NCI-H128 (cell line): ENCODE results near the gene ULK3.

ENCODE experiments used
- DNase-seq: peaks from one replicate; lab custom pipeline; 2025; ENCODE audit not compliant: unreplicated experiment; lab: John Stamatoyannopoulos, UW

ULK3 gene

DNA sequence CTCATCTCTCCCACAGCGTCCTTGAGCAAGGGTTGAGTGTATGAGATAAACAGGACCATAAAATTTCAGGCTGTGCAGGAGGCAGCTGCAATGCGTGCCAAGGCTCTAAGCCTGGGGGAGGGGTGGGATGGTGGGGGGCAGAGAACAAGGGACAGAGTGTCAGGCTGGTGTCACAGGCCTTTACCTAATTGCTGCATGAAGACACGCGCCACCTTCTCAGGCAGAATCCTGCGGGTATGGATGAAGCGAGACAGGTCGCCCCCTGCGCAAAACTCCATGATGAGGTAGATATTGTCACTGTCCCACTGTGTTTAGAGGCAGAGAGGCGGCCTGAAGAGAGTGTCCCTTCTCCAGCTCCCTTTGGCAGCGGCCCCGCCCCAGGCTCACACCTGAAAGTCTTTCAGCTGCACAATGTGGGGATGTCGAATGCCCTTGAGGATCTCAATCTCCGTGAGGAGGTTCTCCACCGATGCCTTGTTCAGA, 1.0 kb downstream of the ULK3 start:
- no peak for DNase-seq

DNA sequence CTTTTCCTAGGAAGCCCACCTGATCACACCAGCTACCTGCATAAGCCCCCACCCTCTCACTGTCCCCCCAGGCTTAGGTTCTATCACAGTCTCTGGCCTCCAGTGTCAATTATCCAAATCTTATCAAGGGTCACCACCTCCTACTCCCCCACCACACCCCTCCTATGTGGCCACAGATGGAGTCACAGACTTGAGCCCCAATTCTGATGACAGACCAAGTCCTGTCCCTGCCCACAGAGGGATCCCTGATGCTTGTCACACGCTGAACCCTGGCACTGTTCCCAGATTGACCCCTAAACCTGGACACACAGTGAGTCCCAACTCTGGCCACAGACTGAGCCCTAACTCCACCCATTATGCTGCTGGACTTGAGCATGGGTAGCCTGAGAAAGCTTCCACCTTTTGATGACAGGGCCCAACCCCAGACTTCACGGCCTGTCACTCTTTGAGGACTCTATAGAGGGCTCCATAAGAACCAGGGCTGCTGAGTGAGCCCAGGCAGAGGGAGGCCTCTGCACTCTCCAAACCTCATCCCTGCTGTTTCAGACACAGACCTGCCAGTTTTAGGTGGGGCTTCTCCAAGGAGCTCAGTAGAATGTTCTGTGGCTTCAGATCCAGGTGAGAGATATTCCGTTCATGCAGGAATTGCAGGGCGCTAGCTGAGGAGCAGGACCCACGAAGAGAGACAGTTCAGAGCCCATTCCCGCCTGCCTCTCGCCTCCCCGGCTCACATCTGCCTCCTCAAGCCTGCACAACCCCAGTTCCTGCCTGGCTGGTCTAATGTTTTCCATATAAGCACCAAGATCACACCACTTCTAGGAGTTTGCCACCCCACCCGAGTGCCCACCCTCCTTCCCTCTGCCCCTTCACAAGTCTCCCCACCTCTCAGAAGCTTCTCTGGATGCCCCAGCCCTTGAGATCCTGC, 1.8 kb downstream of the ULK3 start:
- DNase-seq, result no peak

DNA sequence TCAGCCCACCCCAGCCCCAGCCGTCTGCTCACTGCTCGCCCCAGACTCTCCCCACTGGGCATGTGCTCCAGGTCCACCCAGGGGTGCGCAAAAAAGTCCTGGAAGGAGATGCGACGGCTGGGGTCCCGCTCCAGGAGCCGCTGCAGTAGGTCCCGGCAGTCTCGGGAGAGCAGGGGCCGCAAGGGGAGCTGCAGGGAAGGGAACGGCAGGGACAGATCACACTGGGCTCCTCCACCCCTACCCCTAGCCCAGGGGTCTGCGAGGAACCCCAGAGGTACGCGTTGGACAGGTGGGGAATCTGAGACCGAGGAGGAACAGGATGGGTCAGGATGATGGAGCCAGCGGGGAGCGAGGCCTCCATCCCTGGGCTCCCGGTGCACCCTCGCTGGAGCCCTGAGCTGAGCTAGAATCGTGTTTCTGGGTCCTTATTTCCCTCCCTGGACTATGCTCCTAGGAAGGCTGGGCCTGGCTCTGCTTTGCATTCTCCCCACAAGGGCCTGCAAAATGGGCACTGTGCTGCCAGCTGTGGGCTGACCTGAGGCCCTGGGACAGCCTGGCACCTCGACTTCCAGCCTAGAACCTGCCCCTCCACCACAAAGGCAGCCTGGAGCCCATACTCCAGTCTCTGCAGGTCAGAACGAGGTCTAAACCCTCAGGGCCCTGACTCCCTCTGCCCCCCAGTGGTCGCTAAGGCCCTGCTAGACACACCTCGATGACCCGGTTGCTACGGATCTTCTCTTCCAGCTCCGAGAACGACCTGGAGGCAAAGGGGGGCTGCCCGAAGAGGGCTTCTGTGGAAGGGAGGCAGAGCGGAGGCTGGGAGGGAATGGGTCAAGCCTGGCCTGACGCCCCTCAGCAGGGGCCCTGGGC, 3.2 kb downstream of the ULK3 start:
- no peak for DNase-seq

DNA sequence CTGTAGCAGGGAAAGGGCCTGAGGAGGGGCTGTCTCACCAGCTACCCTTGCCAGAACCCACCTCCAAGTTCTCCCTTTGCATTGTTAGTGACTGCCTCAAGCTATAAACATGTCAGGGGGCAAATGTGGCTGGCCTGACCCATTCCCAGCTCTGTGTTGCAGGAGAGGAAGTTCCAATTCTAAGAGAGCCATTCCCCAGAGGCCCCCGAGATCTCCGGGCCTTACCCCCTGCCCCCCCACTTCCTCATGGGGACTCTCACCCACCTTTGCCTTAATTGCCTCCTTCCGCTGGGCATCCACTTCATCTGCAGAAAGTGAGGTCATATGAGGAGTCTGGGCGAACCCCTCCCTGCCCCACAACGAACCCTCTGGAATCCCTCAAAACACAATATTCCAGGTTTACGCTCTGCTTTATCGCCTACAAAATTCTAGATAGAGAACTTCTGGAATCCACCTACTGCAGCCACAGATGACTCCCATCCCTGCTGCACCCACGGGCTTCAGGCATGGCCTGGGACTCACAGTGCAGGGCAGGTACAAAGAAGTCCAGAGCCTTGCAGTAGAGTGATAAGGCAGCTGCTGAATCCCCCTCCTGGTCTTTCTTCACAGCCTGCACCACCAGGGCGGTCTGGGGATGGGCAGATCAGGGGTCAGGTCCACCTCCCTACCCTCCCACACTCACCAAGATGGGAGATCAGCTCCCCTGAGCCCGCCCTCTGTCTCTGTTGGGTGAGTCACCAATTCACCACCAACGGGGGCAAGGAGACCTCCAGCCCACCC, 4.0 kb downstream of the ULK3 start:
- no peak for DNase-seq

DNA sequence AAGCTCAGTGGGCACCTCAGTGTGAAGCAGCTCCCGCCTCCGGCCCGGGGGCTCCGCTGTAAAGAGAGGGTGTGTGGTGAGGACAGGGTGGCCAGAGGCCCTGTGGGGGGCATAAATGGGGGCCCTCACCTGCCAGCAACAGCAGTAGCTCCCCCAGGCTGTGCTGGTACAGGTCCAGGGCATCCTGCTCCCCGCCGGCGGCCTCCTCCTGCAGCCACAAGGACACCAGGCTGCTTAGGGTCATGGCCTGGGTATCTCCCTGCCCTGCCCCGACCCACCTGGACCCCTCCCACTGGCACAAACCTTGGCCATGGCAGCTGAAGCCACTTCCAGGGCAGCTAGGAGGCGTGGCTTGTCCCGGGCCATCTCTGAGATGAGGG, 4.8 kb downstream of the ULK3 start:
- no peak for DNase-seq

DNA sequence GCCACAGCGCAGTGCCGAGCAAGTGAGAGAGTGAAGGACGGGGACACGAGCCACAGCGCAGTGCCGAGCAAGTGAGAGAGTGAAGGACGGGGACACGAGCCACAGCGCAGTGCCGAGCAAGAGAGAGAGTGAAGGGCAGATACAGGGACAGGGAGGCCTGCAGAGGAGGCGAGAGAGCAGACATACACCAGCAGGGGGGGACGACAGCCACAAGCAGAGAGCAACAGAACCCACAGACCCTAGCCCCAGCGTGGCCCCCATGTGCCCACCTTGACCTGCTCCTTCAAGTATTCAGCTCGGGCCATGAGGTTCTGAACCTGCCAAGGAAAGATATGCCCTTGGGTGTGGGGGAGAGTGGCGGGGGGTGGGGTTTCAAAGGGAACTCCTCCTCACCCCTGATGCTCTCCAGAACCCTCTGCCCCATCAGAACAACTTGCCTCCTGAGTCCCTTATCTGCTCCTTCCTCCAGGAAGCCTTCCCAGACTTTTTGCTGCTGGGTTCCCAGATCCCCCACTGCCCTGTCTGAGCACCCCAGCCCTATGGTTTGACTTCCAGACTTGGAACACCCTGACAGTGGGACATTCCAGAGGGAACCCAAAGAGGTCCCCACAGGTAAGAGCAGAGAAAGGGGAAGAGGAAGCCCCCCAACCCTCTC, 5.3 kb downstream of the ULK3 start:
- no peak for DNase-seq

DNA sequence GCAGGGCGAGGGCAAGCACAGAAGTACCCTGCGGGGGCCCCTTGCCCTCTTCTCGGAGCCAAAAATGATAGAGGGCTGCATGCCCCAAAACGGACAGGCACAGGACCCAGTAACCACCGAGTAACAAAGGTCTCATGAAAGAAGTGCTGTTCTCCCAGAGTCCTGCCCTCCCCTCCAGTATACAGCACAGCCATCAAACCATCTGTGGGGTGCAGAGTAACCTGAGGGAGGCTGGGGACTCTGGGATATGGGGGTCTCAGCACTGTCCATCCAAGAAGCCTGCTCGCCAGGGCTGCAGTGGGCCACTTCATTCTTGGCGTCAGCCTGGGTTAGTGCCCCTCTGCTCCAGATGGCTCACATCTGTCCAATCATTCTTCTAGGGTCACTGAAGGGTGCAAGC, 6.1 kb downstream of the ULK3 start:
- DNase-seq, result no peak

DNA sequence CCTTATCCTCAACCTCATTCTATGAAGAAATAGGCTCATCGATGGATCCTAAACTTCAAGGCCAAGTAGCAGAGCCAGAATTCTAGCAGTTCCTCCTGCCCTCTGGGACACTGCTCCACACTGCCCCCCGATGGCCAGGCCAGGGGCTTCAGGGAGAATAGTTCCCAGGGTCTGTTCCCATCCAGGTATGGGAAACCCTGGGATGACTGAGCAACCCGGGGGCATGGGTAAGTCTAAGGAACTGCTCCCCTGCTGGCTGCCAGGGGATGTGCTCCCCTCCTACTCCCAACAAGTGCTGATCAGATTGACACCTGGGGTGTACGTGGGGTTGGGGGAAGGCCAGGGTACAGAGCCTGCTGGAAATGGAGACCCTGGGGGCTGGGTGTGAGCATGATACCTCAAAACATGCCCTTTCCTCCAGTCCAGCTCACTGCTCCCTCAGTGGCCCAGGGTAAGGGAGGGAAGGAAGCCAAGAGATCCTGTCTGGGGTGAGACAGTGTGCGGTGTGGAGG, 7.6 kb downstream of the ULK3 start:
- no peak for DNase-seq

DNA sequence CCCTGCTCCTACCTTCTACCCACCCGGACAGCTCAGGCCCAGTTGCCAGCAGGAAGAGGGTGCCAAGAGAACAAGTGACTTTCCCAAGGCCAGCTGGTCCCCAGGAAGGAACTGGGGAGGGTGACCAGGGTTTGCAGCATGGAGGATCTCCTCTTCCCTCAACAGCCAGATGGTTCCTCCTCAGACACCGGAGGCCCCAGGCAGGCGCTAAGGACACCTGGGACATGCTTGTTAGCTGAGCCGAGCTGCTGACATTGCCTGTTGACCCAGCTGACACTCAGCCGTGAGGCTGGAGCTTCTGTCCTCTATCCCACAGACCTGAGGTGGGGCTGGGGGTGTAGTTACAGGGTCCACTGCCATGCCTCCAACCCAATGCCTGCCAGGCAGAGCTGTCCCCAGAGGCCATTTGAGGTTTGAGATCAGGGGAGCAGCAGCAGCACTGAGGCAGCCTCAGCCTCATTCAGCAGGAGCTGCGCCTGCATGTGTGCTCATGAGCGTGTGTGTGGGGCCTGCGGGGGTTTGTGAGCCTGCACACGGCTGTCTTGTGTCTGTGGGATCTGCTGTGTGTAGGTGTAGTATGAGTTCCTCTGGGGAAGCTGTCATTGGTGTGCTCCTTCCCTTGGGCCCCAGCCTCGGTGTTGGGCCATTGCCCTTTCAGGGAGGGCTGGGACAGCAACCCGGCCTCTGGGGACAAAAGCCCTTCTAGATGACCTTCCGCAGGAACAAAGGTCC, 9.4 kb downstream of the ULK3 start:
- no peak for DNase-seq

DNA sequence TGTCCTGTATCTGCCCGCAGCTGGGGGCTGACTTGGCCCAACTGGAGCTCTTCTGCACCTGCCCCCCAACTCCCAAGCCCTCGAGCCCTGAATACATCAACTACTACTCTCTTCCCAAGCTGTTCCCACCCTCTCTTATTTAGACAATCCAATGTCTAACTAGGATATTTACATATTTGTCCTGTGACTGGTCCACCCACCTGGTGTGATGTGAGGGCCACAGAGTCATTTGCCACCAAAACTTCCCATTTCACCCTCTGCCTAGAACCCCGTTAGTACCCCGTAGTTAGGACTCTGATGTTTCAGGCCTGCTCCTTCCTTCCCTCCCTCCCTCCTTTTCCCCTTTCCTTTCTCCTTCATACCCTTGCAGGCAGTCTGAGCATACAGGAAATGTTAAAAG, 10.1 kb downstream of the ULK3 start:
- DNase-seq, result no peak

DNA sequence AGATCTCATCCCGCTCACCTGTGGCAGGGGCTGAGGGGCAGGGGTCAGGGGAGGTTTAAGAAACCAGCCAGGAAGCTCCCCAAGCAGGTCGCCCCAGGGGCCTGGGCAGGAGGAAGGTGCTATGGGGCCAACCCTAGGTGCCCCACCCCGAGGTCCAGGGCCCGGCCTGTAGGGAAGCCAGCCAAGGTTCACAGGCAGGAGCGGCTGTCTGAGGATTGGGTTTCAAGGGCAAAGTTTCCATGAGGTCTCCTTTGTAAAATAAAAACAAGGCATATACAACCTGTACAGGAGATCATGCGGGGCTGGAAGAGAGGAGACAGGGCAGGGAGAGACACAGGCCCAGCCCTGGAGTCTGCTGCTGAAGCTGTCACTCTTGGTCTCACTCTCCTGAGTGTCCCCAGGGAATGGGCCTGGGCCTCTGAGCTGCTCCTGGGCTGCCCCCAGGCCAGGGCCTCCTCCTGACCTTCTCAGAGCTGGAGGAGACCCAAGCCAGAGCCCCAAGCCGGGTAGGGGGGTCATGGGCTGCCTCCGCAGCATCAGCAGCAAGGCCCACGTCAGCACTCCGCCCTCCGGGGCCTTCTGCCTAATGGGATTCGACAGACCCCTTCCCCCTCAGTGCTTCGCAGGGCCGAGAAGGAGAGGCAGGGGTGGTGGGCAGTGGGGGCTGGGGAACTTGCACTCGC, 11.0 kb downstream of the ULK3 start:
- DNase-seq, result no peak

DNA sequence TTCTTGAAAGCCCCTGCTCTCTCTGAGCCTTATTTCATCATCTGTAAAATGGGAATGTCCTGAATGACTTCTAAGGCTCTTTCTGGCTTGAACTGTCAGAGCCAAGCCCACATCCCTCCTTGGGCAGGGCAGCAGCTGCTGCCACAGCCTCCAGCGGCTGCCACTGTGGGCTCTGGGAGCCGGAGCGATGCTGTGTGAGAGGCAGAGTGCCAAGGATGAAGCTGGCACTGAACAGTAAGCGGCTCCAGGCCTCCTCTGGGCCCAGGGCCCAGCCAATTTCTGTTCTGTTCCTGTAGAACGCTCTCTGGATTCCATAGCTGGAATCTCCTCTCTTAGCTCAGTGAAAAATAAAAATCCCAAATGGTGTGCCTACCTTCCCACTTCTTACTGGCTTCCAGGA, 12.1 kb downstream of the ULK3 start:
- no peak for DNase-seq

DNA sequence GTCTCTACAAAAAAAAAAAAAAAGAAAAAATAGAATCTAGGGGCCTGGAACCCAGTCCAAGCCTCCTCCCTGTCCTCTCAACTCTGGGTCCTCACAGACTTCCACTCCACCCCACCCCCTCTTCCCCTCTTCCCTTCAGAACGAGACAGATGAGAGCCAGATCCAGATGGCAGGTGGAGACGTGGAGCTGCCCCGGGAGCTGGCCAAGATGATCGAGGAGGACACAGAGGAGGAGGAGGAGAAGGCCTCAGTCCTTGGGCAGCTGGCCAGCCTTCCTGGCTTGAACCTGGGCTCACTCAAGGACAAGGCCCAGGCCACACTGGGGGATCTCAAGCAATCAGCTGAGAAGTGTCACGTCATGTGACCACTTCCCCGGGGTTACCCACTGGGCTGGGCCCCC, 13.0 kb downstream of the ULK3 start:
- DNase-seq, result no peak

DNA sequence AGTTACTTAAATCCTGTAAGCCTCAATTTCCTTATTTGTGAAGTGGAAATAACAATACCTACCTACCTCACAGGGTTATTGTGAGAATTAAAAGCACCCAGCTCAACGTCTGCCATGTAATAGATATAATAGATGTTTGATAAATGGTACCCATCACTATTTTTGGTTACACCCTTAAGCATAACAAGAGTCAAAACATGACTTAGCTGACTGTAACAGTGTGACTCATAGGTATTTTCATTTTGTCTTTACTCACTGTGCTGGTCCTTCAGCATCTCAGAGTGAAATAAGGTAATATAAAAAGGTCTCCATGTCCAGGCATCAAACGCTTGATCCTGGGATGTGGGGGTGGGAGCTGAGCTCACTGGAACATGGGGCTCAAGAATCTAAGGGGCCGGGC, 13.5 kb downstream of the ULK3 start:
- no peak for DNase-seq

DNA sequence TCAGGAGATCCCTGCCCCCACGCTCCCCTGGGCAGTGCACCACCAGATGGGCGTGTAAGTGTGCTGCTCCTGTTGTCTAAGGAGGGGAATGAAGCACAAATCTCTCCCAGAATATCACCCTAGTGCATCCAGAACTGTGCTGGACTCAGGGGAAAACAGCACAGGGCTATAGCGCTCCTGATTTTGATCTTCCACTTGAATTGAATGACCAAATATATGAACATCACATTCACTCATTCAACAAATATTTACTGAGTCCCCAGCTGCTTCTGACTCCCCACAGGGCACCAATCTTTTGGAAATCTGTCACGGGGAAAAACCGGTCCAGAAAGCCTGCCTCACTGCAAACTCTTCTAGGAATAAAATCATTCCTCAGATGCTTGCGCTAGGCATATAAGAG, 14.1 kb downstream of the ULK3 start:
- no peak for DNase-seq

DNA sequence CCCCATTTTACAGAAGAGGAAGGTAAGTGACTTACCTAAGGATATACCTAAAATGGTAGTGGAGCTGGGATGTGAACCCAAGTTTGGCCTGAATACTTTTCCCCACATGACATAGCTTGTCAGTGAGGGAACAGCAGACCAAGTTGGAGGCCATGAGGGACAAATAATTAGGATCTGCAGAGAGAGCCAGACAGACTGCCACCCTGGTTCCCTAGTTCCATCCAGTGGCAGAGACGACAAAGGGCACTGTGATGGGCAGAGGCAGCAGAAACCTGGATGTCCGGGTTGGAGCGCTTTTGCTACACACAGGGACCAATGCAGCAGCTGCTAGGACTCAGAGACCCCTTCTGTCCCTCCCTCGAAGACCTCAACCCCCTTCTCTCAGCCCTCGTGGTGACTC, 15.3 kb downstream of the ULK3 start:
- no peak for DNase-seq

DNA sequence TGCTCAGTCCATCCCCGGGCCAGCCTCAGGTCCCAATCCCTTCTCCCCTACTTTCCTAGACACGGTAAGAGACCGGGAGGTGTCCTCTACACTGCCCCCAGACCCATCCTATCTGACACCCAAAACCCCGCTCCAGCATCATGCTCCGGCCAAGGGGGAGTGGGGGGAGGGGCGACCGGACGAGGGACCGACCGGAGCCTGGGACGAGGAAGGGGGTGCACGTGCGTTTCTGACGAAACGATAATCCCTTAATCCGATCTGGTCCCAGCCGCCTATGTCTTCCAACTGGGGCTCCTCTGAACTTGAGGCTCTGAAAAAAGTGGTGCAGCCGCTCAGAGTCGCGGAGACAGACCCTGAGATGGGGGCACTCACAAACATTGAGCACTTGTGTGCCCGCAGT, 16.0 kb downstream of the ULK3 start:
- DNase-seq, result no peak

DNA sequence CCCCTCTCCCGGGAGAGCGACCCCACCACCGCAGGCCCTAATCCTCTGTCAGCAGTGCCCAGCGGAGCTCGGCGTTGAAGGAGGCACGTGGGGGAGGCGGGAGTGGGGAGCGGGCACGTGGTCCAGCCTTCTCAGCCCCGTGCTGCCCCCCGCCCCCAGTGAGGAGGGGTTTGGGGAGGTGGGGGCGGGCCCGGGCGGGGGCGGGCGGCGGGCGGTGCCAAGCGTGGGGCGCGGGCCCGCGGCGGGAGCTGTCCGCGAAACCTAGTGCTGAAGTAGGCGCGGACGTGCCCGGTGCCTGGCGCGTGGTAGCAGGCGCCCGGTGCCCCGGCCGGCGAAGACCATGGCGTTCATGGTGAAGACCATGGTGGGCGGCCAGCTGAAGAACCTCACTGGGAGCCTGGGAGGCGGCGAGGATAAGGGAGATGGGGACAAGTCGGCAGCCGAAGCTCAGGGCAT, 16.6 kb downstream of the ULK3 start, which contains the start of gene CPLX3:
CPLX3 (plus strand) TSS at position 264 of the 456 bp plus-strand sequence; CDS start at position 341, 77 bp downstream.
- DNase-seq, result no peak

DNA sequence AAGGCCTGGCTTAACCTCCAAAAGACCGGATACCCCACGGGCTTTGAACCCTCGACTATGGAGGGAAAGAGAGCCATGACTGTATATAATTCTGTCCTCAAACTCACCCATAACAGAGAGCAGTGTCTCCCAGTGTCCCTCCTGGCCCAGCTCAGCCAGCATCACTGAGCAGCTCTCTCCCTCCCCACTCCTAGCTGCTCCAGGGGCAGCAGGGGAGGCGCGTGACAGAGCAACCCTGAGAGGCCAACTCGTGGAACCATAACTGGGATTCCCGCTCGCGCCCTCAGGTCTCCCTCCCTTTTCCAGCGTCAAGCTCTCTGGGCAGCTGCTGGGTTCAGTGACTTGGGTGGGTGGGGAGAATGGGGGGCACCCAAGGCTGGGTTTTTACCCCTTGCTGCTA, 17.1 kb downstream of the ULK3 start:
- no peak for DNase-seq
